HK-2 (cell line): ENCODE results near the gene ABI3.
"Not testable (repeated sequence)": the region's sequence is repeated elsewhere in the genome, so short reads cannot be mapped to it uniquely, and the experiment has no call there.

Experiments used
- DNase-seq: peaks from one replicate; pipeline ENCODE4 v3.0.0-alpha.2; 2018; ENCODE audit not compliant: unreplicated experiment

Gene ABI3

DNA sequence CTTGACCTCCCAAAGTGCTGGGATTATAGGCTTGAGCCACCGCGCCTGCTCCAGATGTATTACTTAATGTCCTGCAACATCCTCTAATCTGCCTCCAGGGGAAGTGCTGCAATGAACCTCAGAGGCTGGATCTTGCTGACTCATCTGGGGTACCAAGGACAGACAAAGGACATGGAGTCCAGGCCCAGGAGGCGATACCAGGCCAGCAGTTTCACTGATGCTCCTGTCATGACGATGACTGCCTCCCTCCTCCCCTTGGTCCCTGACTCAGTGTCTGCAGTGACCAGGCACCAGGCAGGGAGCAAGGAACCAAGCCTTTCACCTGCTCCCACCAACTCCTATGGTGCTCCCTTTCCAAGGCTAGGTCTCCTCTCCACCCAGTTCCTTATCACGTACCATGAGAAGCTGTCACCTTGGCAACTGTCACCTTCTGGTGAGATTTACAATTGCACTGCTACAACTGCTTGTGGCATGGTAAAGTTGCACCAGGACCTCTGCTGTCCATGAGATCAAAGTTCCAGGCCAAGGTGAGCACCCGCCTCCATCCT, 41.7 kb downstream of the ABI3 start:
- DNase-seq = no peak

DNA sequence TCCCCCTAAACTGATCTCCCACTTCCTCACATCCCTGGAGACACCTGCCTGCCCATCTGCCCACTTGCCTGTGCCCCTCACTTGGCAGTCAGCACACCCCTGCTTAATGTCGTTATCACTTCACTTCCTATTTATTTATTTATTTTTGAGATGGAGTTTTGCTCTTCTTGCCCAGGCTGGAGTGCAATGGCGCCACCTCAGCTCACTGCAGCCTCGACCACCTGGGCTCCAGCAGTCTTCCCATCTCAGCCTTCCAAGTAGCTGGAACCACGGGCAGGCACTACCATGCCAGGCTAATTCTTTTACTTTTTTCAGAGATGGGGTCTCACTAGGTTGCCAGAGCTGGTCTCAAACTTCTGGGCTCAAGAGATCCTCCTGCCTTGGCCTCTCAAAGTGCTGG, 43.6 kb downstream of the ABI3 start:
- no peak for DNase-seq

- no peak for DNase-seq
These were observed 44.6 kb downstream of the ABI3 start for GRCh38 chr17:49255125-49255524.

GRCh38 chr17:49258394-49258793, 47.9 kb downstream of the ABI3 start:
- DNase-seq = no peak

DNA sequence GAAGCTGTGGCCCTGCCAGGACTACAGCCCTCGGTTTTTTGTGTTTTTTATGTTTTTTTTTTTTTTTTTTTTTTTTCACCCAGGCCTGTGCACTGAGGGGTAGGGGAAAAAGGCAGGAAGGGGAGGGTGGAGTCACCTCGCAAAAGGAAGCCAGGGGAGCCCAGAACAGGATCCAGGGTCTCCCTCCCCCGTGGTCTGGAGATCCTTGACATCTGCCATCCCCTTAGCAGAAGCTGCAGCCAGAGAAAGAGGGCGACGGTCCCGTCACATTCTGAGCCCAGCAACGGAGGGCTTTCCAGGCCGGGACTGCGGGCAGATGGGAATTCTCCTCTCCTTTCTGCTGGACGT, 49.1 kb downstream of the ABI3 start:
- DNase-seq = no peak

- peak; percentile 73 for DNase-seq
These were observed 49.7 kb downstream of the ABI3 start for GRCh38 chr17:49260011-49260816.

- no peak for DNase-seq
These were observed 50.3 kb downstream of the ABI3 start for GRCh38 chr17:49260817-49261291.

- not testable (repeated sequence) for DNase-seq
These were observed 51.0 kb downstream of the ABI3 start for GRCh38 chr17:49261540-49261939.

GRCh38 chr17:49266233-49266632, 55.7 kb downstream of the ABI3 start:
- DNase-seq = no peak

DNA sequence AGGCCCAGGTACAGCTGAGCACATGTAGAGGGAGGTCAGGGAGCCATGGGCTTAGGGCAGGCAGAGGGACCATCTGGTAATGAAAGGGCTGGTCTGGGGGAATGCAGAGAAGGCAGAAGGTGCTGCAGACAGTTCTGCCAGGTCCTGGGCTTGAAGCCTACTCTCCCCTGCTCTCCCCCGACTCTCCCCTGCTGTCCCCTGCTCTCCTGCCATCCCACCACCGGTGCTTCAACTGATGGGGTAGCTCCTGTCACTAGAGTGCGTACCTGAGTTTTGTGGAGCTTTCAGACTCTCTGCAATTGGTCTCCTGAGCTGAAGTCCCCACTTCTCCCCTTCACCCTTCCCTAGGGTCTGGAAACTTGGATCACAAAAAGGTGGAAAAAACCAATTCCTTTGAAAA, 57.4 kb downstream of the ABI3 start:
- no peak for DNase-seq

DNA sequence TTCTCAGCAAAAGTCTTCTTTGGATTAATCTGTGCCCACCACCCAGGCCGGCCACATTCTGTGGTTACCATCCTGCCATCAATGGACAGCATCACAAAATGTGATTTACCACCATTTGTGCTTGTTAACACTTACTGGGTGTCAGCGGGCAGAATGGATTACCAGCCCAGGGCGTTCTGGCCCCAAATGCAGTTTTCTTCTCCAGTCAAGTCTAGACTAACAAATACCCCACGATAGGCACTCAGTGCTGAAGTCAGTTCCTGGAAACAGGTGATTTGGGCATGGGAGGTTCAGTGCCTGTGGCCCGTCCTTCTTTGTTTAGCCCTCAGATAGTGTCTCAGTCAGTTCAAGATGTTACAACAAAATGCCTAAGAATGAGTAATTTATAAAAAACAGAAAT, 58.8 kb downstream of the ABI3 start:
- DNase-seq = no peak
